Measurements from ENCODE around the gene GPR155. TPM values are rescaled to one million over a fixed set of nuclear protein-coding genes. Genes with fewer than 3 reads are reported as not detected.
"Not testable (repeated sequence)": the region's sequence is repeated elsewhere in the genome, so short reads cannot be mapped to it uniquely, and the experiment has no call there.

GPR155 gene
- total RNA-seq, 1 donor from 2014 or later = 16.6 TPM

DNA sequence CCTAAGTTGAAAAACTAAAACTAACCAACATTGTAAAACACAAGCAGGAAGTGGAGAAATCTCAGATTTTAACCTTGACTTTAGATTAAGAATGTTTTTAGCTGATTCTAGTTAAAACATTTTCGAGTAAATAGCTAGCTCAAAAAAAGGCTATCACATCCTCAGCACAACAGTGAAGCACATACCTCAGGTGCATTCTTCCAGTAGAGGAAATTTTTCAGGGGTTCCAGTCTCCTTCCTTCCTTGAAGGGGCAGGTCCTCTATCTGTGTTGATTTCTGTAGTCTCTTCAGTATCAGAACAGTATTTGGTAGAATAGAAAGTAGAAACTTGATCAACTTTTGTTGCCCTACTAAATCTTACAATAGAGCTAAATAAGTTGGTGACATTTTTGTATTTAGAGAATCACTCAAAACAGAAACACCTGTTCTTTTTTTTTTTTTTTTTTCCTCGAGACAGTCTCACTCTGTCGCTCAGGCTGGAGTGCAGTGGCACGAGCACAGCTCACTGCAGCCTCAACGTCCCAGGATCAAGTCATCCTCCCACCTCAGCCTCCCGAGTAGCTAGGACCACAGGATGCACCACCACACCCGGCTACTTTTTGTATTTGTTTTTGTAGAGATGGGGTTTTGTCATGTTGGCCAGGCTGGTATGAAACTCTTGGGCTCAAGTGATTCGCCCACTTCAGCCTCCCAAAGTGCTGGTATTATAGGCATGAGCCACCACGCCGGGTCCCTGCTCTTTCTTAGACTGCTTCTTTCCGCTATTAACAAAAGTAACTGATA, 6.9 kb upstream of the GPR155 start:
- DNase-seq (no peak), ATAC-seq (no peak)
- intact Hi-C loops (cut with micrococcal nuclease) = no loop called here

DNA sequence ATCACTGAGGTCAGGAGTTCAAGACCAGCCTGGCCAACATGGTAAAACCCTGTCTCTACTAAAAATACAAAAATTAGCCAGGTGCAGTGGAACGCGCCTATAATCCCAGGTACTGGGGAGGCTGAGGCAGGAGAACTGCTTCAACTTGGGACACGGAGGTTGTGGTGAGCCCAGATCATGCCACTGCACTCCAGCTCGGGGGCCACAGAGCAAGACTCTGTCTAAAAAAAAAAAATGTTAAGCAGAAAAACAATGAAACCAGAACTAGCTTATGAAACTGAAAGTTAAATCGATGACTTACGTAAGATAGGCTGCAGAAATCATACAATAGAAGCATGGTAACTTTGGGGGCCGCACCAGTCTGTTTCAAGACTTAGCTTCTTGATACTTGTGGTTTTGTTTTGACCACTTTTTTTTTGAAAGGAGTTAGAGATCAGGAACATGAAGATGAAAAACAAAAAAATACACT, 6.2 kb upstream of the GPR155 start:
- no peak for ATAC-seq
- DNase-seq = peak; percentile 16
- intact Hi-C loops (cut with micrococcal nuclease) = no loop called here

DNA sequence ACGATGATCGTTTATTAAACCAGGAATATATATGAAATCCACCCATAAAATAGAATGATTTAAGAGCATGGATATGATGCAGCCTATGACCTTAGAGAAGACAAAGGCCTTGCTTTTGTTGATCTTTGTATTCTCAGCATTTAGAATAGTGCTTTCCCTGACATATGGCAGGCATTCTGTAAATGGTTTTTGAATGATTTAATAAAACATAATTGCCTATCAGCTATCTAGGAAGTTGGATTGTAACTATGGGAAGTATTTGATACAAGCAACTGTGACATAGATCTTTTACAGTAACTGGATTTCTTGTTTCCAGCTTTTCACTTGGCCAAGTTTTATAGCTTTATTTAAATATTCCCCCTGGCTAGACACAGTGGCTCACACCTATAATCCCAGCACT, 5.1 kb upstream of the GPR155 start:
- DNase-seq (no peak), ATAC-seq (no peak)
- intact Hi-C loops (cut with micrococcal nuclease) = no loop called here

DNA sequence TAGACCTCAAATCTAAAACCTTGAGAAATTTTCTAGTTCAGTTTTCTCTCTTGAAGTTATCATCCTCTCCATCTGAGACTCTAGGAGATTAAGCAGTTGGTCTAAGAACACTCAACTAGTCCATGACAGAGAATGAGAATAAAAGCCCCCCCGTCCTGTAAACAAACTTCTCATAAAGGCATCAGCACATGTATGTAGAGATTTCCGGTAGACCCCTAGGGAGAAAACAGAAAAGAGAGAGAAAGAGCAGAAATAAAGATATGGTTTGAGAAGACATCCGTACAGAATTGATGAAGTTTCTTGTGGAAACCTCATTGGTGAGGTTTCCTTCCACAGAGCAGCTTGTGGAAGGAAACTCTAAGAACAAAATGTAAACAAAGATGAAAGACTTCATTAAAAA, 3.2 kb upstream of the GPR155 start:
- intact Hi-C loops (cut with micrococcal nuclease) = no loop called here
- DNase-seq = no peak
- ATAC-seq = no peak

DNA sequence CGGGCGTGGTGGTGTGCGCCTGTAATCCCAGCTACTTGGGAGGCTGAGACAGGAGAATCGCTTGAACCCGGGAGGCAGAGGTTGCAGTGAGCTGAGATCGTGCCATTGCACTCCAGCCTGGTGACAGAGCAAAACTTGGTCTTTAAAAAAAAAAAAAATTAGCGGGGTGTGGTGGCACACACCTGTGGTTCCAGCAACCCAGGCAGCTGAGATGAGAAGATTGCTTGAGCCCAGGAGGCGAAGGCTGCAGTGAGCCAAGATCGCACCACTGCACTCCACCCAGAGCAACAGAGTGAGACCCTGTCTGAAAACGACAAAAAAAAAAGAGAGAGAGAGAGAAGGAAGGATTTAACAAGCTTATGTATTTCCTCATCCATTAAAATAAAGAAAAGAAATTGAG, 2.7 kb upstream of the GPR155 start:
- ATAC-seq; intact Hi-C loops (cut with micrococcal nuclease): not testable (repeated sequence)

DNA sequence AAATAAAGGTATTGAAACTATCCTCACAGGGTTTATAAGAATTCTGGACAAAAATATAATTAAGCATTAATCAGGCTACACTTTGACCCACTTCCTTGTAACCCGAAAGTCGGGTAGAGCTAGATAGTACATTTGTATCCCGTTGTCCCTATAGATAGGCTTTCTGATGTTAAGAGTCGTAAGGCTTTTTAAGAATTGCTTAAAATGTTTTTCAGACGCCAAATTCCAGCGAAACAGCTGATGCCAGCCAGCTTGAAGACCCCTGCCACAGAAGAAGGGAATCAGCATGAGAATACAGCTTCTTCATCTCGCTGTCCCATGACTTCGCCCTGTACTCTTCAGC, 962 bp upstream of the GPR155 start:
- ATAC-seq (no peak), DNase-seq (no peak)
- intact Hi-C loops (cut with micrococcal nuclease) = no loop called here

More for the DNA sequence above, 2.7 kb upstream of the GPR155 start:
- not testable (repeated sequence) for DNase-seq

DNA sequence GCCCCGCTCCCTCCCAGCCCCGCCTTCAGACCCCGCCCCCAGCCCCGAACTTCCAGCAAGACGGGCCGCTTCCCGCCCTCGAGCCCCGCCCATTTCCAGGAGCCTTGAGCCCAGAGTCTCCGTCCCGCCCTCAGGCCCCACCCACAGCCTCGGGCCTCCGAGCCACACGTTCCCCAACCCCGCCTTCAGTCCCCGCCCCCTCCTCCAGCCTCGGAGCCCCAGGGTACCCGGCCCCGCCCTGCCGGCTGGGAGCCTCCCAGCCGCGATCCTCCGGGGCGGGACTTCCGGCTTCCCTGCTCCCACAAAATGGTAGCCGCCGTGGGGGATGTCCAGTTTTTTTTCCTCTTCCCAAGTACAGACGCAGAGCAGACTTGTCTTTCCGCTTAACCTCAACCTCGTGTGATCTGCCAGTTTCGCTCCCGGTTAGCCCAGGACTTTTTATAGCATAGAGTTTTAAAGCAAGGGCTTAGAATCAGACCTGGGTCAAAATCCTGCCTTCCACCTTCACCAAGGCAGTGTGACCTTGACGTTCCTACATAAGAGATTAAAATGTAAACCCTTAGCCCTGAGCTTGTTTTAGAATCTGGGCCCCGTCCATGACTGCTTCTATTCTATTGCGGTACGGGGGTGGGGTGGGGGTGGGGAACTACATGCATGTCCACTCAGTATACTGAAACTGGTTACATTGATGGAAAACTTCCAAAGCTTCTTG, 435 bp upstream of the GPR155 start:
- intact Hi-C loops (cut with micrococcal nuclease) = no loop called here
- DNase-seq = peak; percentile 100
- ATAC-seq = peak; percentile 99

DNA sequence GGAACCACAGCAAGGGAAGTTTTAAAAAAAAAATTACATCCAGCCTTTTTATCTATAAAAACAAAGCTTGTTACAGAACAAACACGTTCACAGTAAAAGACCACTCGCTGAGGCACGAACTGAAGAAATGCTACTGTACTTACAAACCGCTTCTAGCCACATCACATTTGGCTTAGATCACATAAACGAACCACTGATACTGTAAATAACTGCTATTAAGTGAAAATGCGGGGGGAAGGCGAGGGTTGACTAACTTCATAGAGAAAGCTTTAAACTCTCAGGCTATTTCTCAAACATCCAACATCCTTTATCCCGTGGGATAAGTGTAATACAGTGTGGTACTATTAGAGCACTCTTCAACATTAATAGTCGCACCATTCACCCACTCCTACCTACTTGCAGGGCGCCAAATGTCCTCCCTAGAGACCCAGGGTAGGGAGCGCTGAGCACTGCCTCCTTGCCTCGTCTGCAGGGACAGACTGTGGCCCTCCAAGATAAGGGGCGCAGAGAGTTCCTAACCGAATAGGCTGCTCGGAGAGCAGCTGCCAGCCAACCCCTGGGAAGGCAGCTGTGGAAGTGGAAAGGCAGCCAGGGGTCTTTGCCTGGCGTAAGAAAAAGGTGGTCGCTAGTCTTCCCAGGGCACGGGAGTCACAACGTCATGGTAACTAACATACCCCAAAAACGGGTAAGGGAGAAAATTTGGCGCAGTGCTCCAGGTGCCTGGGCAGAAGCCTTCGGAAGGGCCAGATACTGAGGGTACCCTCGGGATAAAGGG, 854 bp downstream of the GPR155 start:
- peak; percentile 39 for ATAC-seq
- intact Hi-C loops (cut with micrococcal nuclease) = no loop called here
- peak; percentile 41 for DNase-seq

DNA sequence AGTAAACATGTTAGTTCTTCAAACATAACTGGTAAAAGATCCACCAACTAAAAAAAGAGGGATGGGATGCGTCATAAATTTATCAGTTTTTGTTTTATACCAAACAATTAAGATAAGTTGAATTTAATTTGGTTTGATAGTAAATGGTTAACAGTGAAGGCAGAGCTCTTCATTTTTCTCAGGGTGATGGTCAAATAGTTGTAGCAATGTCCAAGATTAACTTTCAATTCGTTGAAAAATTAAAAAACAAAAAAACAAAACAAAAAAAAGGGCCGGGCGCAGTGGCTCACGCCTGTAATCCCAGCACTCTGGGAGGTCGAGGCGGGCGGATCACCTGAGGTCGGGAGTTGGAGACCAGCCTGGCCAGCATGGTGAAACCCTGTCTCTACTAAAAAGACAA, 1.8 kb downstream of the GPR155 start:
- DNase-seq; intact Hi-C loops (cut with micrococcal nuclease); ATAC-seq: not testable (repeated sequence)

DNA sequence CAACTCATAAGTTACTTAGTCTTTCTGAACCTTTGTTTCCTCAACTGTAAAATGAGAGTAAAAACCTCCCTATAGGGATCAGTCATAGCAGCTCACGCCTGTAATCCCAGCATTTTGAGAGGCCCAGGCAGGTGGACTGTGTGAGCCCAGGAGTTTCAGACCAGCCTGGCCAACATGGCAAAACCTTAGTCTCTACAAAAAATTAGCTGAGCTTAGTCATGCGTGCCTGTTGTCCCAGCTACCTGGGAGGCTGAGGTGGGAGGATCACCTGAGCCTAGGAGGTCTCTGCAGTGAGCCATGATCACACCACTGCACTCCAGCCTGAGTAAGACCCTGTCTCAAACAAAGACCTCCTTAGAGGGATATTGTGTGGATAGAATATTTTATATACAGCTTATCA, 2.3 kb downstream of the GPR155 start:
- no peak for ATAC-seq
- intact Hi-C loops (cut with micrococcal nuclease) = no loop called here
- no peak for DNase-seq

DNA sequence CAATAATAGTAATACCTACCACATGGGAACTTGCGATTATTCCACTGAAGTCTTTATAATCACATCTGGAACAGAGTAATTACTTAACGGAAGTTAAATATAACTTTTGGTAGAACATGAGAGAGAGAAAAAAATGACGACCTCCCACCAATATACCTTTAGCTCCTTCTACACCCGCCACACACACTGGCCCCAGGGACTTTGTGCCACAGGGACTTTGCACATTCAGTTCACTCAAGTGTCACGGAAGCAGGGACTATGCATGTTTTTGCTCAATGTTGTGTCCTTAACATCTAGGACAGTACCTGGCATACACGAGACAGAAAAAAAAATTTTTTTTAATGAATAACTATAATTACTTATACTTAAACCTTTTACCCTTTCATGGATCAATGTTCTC, 4.0 kb downstream of the GPR155 start:
- DNase-seq (no peak), ATAC-seq (no peak)
- intact Hi-C loops (cut with micrococcal nuclease) = no loop called here

DNA sequence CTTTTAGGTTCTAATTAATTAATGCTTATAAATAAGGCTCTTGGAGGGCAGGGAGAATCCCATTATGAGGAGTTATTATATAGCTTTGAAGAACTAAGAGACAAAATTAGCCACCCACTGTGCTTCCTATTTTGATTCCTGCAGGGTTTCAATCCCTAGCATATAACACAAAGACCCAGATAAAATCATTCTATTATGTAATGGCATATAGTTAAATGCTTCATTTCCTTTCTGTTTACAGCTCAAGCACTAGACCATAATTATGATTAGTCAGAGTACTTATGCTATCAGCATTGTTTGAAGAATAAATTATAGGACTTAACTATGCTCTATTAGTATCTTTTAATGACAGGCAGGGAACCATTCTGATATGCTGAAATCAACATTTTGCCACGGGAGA, 9.1 kb downstream of the GPR155 start:
- intact Hi-C loops (cut with micrococcal nuclease) = no loop called here
- ATAC-seq = no peak
- no peak for DNase-seq

DNA sequence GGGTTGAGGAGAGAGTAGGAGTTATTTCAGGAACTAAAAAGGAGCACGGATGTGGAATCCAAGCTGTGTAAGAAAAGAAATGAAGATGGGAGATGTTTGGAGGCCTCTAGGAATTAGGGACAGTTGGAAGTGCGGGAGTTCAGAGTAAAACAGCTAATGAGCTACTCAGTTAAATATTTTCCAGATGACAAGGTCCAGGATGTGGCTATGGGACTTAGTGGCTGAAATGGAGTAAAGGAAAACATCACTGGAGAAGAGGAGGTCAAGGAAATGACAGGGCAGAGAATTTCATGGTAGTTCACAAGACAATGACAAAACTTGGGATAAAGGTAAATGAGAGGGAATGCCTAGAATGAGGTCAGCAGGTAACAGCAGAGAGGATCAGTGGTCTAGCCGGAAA, 13.0 kb downstream of the GPR155 start:
- intact Hi-C loops (cut with micrococcal nuclease) = no loop called here
- no peak for DNase-seq
- ATAC-seq = no peak

DNA sequence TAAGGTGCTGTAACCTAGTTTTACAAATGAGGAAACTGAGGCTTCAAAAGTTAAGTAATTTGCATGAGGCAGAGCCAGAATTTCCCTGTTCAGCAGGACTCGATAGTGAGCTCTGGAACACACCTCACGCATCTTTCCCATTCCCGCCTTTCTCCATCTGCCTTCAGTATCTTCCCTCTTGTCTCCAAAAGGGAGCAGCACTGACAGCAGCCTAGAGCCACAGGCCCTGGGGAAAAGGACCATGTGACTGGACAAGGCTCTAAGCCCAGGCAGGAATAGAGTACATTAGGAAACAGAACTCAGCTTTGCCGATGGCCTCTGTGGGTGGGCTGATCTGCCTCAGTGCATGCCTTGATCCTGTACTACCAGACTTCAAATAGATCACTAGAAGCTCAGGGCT, 21.5 kb downstream of the GPR155 start:
- intact Hi-C loops (cut with micrococcal nuclease) = loop anchor here (10.0 kb wide), 1 partner anchor 59 kb away; no protein-coding TSS in a partner anchor
- ATAC-seq (peak; percentile 32), DNase-seq (no peak)

DNA sequence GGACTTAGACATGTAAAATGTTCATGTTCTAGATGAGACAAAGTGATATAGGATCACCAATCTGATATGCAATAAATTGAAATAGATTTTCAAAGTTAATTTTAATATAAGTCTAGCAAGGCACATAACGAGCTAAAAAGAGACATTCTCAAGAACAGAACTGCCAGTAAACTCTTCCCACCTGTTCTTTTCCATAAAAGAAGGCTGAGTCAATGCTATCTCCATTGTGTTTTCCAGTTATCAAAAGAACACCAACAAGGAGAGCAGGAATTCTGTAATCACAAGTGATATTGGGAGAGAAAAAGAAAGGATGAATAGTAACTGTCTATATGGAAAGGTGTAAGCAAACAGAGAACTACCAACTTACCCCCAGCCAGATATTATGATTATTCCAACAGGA, 25.6 kb downstream of the GPR155 start:
- intact Hi-C loops (cut with micrococcal nuclease) = loop anchor here (5.0 to 10.0 kb wide), 3 partner anchors 64 to 226 kb away; no protein-coding TSS in a partner anchor
- no peak for ATAC-seq
- no peak for DNase-seq

DNA sequence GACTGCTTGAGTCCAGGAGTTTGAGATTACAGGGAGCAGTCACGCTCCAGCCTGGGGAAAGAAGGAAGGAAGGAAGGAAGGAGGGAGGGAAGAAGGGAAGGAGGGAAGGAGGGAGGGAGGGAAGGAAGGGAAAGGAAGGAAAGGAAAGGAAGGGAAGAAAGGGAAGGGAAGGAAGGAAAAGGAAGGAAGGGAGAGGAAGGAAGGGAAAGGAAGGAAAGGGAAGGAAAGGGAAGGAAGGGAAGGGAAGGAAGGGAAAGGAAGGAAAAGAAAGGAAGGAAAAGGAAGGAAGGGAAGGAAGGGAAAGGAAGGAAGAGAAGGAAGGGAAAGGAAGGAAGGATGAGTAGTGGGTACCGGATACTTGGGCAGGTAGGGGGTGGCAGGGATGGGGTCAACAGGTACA, 32.3 kb downstream of the GPR155 start:
- no peak for DNase-seq
- ATAC-seq = no peak
- intact Hi-C loops (cut with micrococcal nuclease) = no loop called here

DNA sequence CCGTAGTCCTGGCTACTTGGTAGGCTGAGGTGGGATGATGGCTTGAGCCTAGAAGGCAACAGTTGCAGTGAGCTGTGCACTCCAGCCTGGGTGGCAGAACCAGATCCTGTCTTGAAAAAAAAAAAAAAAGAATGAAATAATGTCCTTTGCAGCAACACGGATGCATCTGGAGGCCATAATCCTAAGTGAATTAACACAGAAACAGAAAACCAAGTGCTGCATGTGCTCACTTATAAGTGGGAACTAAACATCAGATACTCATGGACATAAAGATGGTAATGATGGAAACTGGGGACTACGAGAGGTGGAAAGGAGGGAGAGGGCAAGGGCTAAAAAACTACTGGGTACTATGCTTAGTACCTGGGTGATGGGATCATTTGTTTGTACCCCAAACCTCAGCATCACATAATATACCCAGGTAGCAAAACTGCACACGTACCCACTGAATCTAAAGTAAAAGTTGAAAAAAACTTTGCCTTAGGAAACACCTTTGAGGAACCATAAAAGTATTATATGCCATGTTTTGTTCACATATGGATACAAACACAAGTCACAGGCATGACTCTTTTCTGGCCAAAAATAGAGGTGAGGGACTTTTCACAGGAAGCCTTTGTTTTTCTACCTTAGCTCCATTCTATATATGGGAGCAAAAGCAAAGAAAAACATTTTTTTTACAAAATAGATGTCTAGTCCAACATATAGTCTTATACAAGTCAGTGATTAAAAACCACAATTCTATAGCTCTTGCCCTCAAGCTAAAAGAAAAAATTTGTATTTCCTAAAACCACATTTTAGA, 36.6 kb downstream of the GPR155 start:
- ATAC-seq (no peak), DNase-seq (no peak)
- intact Hi-C loops (cut with micrococcal nuclease) = no loop called here

DNA sequence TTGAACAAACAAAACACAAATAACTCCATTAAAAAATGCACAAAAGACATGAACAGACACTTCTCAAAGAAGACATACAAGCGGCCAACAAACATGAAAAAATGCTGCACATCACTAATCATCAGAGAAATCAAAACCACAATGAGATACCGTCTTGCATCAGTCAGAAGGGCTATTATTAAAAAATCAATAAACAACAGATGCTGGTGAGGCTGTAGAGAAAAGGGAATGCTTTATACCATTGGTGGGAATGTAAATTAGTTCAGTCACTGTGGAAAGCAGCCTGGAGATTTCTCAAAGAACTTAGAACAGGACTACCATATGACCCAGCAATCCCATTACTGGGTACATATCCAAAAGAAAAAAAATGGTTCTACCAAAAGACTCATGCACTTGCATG, 37.8 kb downstream of the GPR155 start:
- DNase-seq = no peak
- intact Hi-C loops (cut with micrococcal nuclease) = no loop called here
- no peak for ATAC-seq

DNA sequence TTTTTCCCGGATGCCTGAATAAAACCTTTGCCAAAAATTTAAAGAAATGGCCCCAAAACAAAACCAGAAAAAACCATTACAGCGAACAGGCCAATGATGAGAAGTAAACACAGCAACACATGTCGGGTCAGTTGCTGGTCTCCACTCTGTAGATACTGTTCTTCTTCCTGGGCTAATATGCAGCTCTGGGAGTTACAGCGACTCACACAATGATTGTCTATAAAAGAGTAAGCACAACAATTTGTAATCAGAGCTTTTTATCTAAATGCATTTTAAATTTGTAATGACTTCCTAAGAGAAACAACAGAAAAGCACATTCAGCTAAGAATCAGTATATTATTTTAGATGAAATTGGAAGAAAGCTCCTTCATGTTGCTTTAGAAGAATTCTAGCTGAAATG, 40.3 kb downstream of the GPR155 start:
- ATAC-seq = no peak
- no peak for DNase-seq
- intact Hi-C loops (cut with micrococcal nuclease) = no loop called here
